ENCODE data around the gene ALOX5AP.
"Not testable (repeated sequence)": the region's sequence is repeated elsewhere in the genome, so short reads cannot be mapped to it uniquely, and the experiment has no call there.

Gene ALOX5AP

GRCh38 chr13:30743319-30744055 lies 8.1 kb downstream of the ALOX5AP start:
- Histone ChIP-seq H3K9ac (ENCODE audit: low read depth, low read length) (no peak overlapping the region), H3K4me3 (ENCODE audit: low read length) (no peak overlapping the region), H3K9me3 (ENCODE audit: insufficient read depth, low read depth, low read length) (no peaks in the 10 kb centered on the region), H3K36me3 (ENCODE audit: insufficient read depth, low read depth, low read length) (no peaks in the 10 kb centered on the region), H3K27me3 (ENCODE audit: insufficient read depth, low read length) (no peaks in the 10 kb centered on the region), H3K27ac (ENCODE audit: low read length) (no peak overlapping the region), H3K4me1 (ENCODE audit: insufficient read depth, low read length) (no peaks in the 10 kb centered on the region; the same call in 1 of the 2 replicates)

GRCh38 chr13:30744056-30744680 lies 8.8 kb downstream of the ALOX5AP start:
- no peak overlapping the region for H3K9ac ChIP-seq (ENCODE audit: low read depth, low read length)
- no peak overlapping the region for H3K27ac ChIP-seq (ENCODE audit: low read length)
- H3K4me3 ChIP-seq (ENCODE audit: low read length) = no peak overlapping the region
- no peaks in the 10 kb centered on the region for H3K9me3 ChIP-seq (ENCODE audit: insufficient read depth, low read depth, low read length)
- H3K36me3 ChIP-seq (ENCODE audit: insufficient read depth, low read depth, low read length) = no peaks in the 10 kb centered on the region
- H3K27me3 ChIP-seq (ENCODE audit: insufficient read depth, low read length) = no peaks in the 10 kb centered on the region
- H3K4me1 ChIP-seq (ENCODE audit: insufficient read depth, low read length) = no peaks in the 10 kb centered on the region; the same call in 1 of the 2 replicates

- no peak overlapping the region for H3K27ac ChIP-seq (ENCODE audit: low read length)
- no peak overlapping the region for H3K9ac ChIP-seq (ENCODE audit: low read depth, low read length)
- H3K36me3 ChIP-seq (ENCODE audit: insufficient read depth, low read depth, low read length) = no peaks in the 10 kb centered on the region
- H3K4me3 ChIP-seq (ENCODE audit: low read length) = no peak overlapping the region
- no peaks in the 10 kb centered on the region for H3K27me3 ChIP-seq (ENCODE audit: insufficient read depth, low read length)
- no peaks in the 10 kb centered on the region; the same call in 1 of the 2 replicates for H3K4me1 ChIP-seq (ENCODE audit: insufficient read depth, low read length)
- no peaks in the 10 kb centered on the region for H3K9me3 ChIP-seq (ENCODE audit: insufficient read depth, low read depth, low read length)
Observed at GRCh38 chr13:30744681-30745077, 9.3 kb downstream of the ALOX5AP start.

- Histone ChIP-seq H3K4me3 (ENCODE audit: low read length) (no peak overlapping the region), H3K9me3 (ENCODE audit: insufficient read depth, low read depth, low read length) (no peaks in the 10 kb centered on the region), H3K27ac (ENCODE audit: low read length) (no peak overlapping the region), H3K36me3 (ENCODE audit: insufficient read depth, low read depth, low read length) (no peaks in the 10 kb centered on the region), H3K9ac (ENCODE audit: low read depth, low read length) (no peak overlapping the region), H3K27me3 (ENCODE audit: insufficient read depth, low read length) (no peaks in the 10 kb centered on the region), H3K4me1 (ENCODE audit: insufficient read depth, low read length) (no peaks in the 10 kb centered on the region; the same call in 1 of the 2 replicates)
Observed at GRCh38 chr13:30745906-30746686, 10.8 kb downstream of the ALOX5AP start.

- no peaks in the 10 kb centered on the region for H3K36me3 ChIP-seq (ENCODE audit: insufficient read depth, low read depth, low read length)
- no peaks in the 10 kb centered on the region for H3K9me3 ChIP-seq (ENCODE audit: insufficient read depth, low read depth, low read length)
- no peak overlapping the region for H3K27ac ChIP-seq (ENCODE audit: low read length)
- no peak overlapping the region for H3K9ac ChIP-seq (ENCODE audit: low read depth, low read length)
- no peak overlapping the region for H3K4me3 ChIP-seq (ENCODE audit: low read length)
- no peaks in the 10 kb centered on the region for H3K27me3 ChIP-seq (ENCODE audit: insufficient read depth, low read length)
- H3K4me1 ChIP-seq (ENCODE audit: insufficient read depth, low read length) = no peaks in the 10 kb centered on the region; the same call in 1 of the 2 replicates
Observed at GRCh38 chr13:30746791-30747190, 11.4 kb downstream of the ALOX5AP start.

- H3K27ac ChIP-seq (ENCODE audit: low read length); H3K9ac ChIP-seq (ENCODE audit: low read depth, low read length); H3K27me3 ChIP-seq (ENCODE audit: insufficient read depth, low read length); H3K36me3 ChIP-seq (ENCODE audit: insufficient read depth, low read depth, low read length); H3K4me3 ChIP-seq (ENCODE audit: low read length); H3K9me3 ChIP-seq (ENCODE audit: insufficient read depth, low read depth, low read length); H3K4me1 ChIP-seq (ENCODE audit: insufficient read depth, low read length): not testable (repeated sequence)
Observed at GRCh38 chr13:30747845-30748244, 12.5 kb downstream of the ALOX5AP start.

- H3K27ac ChIP-seq (ENCODE audit: low read length) = no peak overlapping the region
- no peak overlapping the region for H3K4me3 ChIP-seq (ENCODE audit: low read length)
- no peaks in the 10 kb centered on the region for H3K9me3 ChIP-seq (ENCODE audit: insufficient read depth, low read depth, low read length)
- H3K27me3 ChIP-seq (ENCODE audit: insufficient read depth, low read length) = no peaks in the 10 kb centered on the region
- H3K9ac ChIP-seq (ENCODE audit: low read depth, low read length) = no peak overlapping the region
- no peaks in the 10 kb centered on the region for H3K36me3 ChIP-seq (ENCODE audit: insufficient read depth, low read depth, low read length)
- no peaks in the 10 kb centered on the region; the same call in 1 of the 2 replicates for H3K4me1 ChIP-seq (ENCODE audit: insufficient read depth, low read length)
Observed at GRCh38 chr13:30748717-30749116, 13.4 kb downstream of the ALOX5AP start.

GRCh38 chr13:30750036-30750435 lies 14.7 kb downstream of the ALOX5AP start:
- Histone ChIP-seq H3K9me3 (ENCODE audit: insufficient read depth, low read depth, low read length) (no peaks in the 10 kb centered on the region), H3K27ac (ENCODE audit: low read length) (no peak overlapping the region), H3K36me3 (ENCODE audit: insufficient read depth, low read depth, low read length) (no peaks in the 10 kb centered on the region), H3K4me3 (ENCODE audit: low read length) (no peak overlapping the region), H3K27me3 (ENCODE audit: insufficient read depth, low read length) (no peaks in the 10 kb centered on the region), H3K9ac (ENCODE audit: low read depth, low read length) (no peak overlapping the region), H3K4me1 (ENCODE audit: insufficient read depth, low read length) (no peaks in the 10 kb centered on the region)

GRCh38 chr13:30751183-30751933 lies 16.0 kb downstream of the ALOX5AP start:
- H3K4me1 ChIP-seq (ENCODE audit: insufficient read depth, low read length) = no peaks in the 10 kb centered on the region
- no peak overlapping the region for H3K4me3 ChIP-seq (ENCODE audit: low read length)
- H3K27ac ChIP-seq (ENCODE audit: low read length) = no peak overlapping the region
- H3K9ac ChIP-seq (ENCODE audit: low read depth, low read length) = no peak overlapping the region
- H3K27me3 ChIP-seq (ENCODE audit: insufficient read depth, low read length) = no peaks in the 10 kb centered on the region
- no peaks in the 10 kb centered on the region for H3K9me3 ChIP-seq (ENCODE audit: insufficient read depth, low read depth, low read length)
- no peaks in the 10 kb centered on the region for H3K36me3 ChIP-seq (ENCODE audit: insufficient read depth, low read depth, low read length)

- no peak overlapping the region for H3K9ac ChIP-seq (ENCODE audit: low read depth, low read length)
- H3K27ac ChIP-seq (ENCODE audit: low read length) = no peak overlapping the region
- H3K4me3 ChIP-seq (ENCODE audit: low read length) = no peak overlapping the region
- H3K4me1 ChIP-seq (ENCODE audit: insufficient read depth, low read length) = no peaks in the 10 kb centered on the region
- no peaks in the 10 kb centered on the region for H3K9me3 ChIP-seq (ENCODE audit: insufficient read depth, low read depth, low read length)
- no peaks in the 10 kb centered on the region for H3K36me3 ChIP-seq (ENCODE audit: insufficient read depth, low read depth, low read length)
- H3K27me3 ChIP-seq (ENCODE audit: insufficient read depth, low read length) = no peaks in the 10 kb centered on the region
Observed at GRCh38 chr13:30752201-30752797, 17.0 kb downstream of the ALOX5AP start.

- H3K4me3 ChIP-seq (ENCODE audit: low read length) = no peak overlapping the region
- H3K9ac ChIP-seq (ENCODE audit: low read depth, low read length) = no peak overlapping the region
- no peaks in the 10 kb centered on the region for H3K4me1 ChIP-seq (ENCODE audit: insufficient read depth, low read length)
- H3K9me3 ChIP-seq (ENCODE audit: insufficient read depth, low read depth, low read length) = no peaks in the 10 kb centered on the region
- no peaks in the 10 kb centered on the region for H3K27me3 ChIP-seq (ENCODE audit: insufficient read depth, low read length)
- H3K27ac ChIP-seq (ENCODE audit: low read length) = no peak overlapping the region
- H3K36me3 ChIP-seq (ENCODE audit: insufficient read depth, low read depth, low read length) = no peaks in the 10 kb centered on the region
Observed at GRCh38 chr13:30753030-30753616, 17.8 kb downstream of the ALOX5AP start.

Data from iPS-20b (cell line).